Measurements from ENCODE around the gene GNG10.
"Not testable (repeated sequence)": the region's sequence is repeated elsewhere in the genome, so short reads cannot be mapped to it uniquely, and the experiment has no call there.

Gene GNG10

GRCh38 chr9:111657051-111657450 lies 4.4 kb upstream of the GNG10 start:
- no peak for DNase-seq

- no peak for DNase-seq
Observed at GRCh38 chr9:111658943-111659342, 2.5 kb upstream of the GNG10 start.

GRCh38 chr9:111659691-111660090 lies 1.7 kb upstream of the GNG10 start:
- no peak for DNase-seq

GRCh38 chr9:111661802-111662521 lies 557 bp downstream of the GNG10 start:
- DNase-seq, result peak; percentile 69

GRCh38 chr9:111662576-111663300 lies 1.3 kb downstream of the GNG10 start:
- DNase-seq, result no peak

- DNase-seq, result no peak
Observed at GRCh38 chr9:111663301-111663823, 2.0 kb downstream of the GNG10 start.

- DNase-seq, result no peak
Observed at GRCh38 chr9:111668026-111668573, 6.7 kb downstream of the GNG10 start.

GRCh38 chr9:111668601-111669000 lies 7.2 kb downstream of the GNG10 start:
- not testable (repeated sequence) for DNase-seq

GRCh38 chr9:111674319-111674718 lies 12.9 kb downstream of the GNG10 start:
- DNase-seq, result no peak

GRCh38 chr9:111676116-111676515 lies 14.7 kb downstream of the GNG10 start:
- no peak for DNase-seq

GRCh38 chr9:111678293-111678692 lies 16.9 kb downstream of the GNG10 start:
- DNase-seq, result no peak

GRCh38 chr9:111679199-111679598 lies 17.8 kb downstream of the GNG10 start:
- DNase-seq, result no peak

- no peak for DNase-seq
Observed at GRCh38 chr9:111683392-111683791, 22.0 kb downstream of the GNG10 start.

- DNase-seq, result no peak
Observed at GRCh38 chr9:111691672-111692329, 30.4 kb downstream of the GNG10 start.

- DNase-seq, result no peak
Observed at GRCh38 chr9:111696796-111697195, 35.4 kb downstream of the GNG10 start.

GRCh38 chr9:111700776-111701175 lies 39.4 kb downstream of the GNG10 start:
- DNase-seq, result no peak

- no peak for DNase-seq
Observed at GRCh38 chr9:111704503-111704902, 43.1 kb downstream of the GNG10 start.

GRCh38 chr9:111711548-111711947 lies 50.1 kb downstream of the GNG10 start:
- DNase-seq, result no peak

GRCh38 chr9:111712369-111712768 lies 51.0 kb downstream of the GNG10 start:
- no peak for DNase-seq

- no peak for DNase-seq
Observed at GRCh38 chr9:111715471-111715870, 54.1 kb downstream of the GNG10 start.

- DNase-seq, result no peak
Observed at GRCh38 chr9:111719541-111719940, 58.1 kb downstream of the GNG10 start.

Measured in activated CD8-positive, alpha-beta memory T cell treated with anti-CD3 and anti-CD28 coated beads, Interleukin-2, amount 50 U/mL, for 48 hours (primary cell).